HepG2 (cell line): ENCODE measurements around the gene TRIM8. TPM values are rescaled to one million over a fixed set of nuclear protein-coding genes. Genes with fewer than 3 reads are reported as not detected.

ENCODE experiments used
- CHD2 ChIP-seq: IDR thresholded peaks from 2 replicates; pipeline ENCODE4 v1.6.1; 2011; ENCODE audit warnings: low read depth, low read length, improper control_type of control experiment
- FOXP1 ChIP-seq, 2 experiments: fragments of 450-650 bp in 1 of 2; IDR thresholded peaks; 2 replicates each; pipeline ENCODE4 v1.6.1; 2017 to 2018; ENCODE audit warnings: antibody characterized with exemption in 1 of 2
- KDM2A ChIP-seq: sonication (generic); formaldehyde crosslinking; IDR thresholded peaks from 2 replicates; pipeline ENCODE4 v1.4.0; 2020; ENCODE audit warnings: low read depth, missing genetic modification reagents, borderline replicate concordance
- NFE2L2 ChIP-seq: fragments of 150-350 bp; IDR thresholded peaks from 2 replicates; pipeline ENCODE4 v1.6.1; 2014; ENCODE audit warnings: low read length
- PHF8 ChIP-seq: sonication (generic); formaldehyde crosslinking; IDR thresholded peaks from 2 replicates; pipeline ENCODE4 v1.5.0; 2020; ENCODE audit warnings: missing genetic modification reagents
- polyA plus RNA-seq, 8 experiments: library from polyadenylated mRNA; depleted of rRNA in 3 of 8; stranded (reverse) in 7 of 8; unstranded in 1 of 8; fragments of >200 nt; fragmentation: Illumina TruSeq in 4 of 8; extraction: Trizol in 4 of 8; gene quantifications; 2 replicates each; pipeline versions ENCODE4 v1.2.1 to v1.2.3, GENCODE V29; 2011 to 2016; ENCODE audit warnings: low read depth in 4 of 8, missing spikeins in 1 of 8, mixed read lengths in 1 of 8; ENCODE audit not compliant: insufficient read depth in 1 of 8
- total RNA-seq, 5 experiments: library from RNA; depleted of rRNA; stranded (reverse); fragments of >200 nt; fragmentation: Illumina TruSeq; extraction: Trizol; gene quantifications; 2 replicates each; pipeline ENCODE4 v1.2.3, GENCODE V29; 2016; ENCODE audit warnings: low read depth in 1 of 5
- TF ChIP-seq, protein P1 (sequence below): sonication (generic); formaldehyde crosslinking; IDR thresholded peaks from 2 replicates; pipeline ENCODE4 v1.4.0; 2020; ENCODE audit warnings: missing genetic modification reagents, mild to moderate bottlenecking, borderline replicate concordance
- TF ChIP-seq, protein P2 (sequence below): sonication (generic); formaldehyde crosslinking; IDR thresholded peaks from 2 replicates; pipeline ENCODE4 v1.8.0; 2022; ENCODE audit warnings: missing genetic modification reagents, mild to moderate bottlenecking, borderline replicate concordance

The TRIM8 gene
- total and polyA plus RNA-seq, 2 of the 13 experiments (the other 11 are each of a cell fraction or from before 2014, with no cell fraction given), result 38.9 to 66.5 TPM

DNA sequence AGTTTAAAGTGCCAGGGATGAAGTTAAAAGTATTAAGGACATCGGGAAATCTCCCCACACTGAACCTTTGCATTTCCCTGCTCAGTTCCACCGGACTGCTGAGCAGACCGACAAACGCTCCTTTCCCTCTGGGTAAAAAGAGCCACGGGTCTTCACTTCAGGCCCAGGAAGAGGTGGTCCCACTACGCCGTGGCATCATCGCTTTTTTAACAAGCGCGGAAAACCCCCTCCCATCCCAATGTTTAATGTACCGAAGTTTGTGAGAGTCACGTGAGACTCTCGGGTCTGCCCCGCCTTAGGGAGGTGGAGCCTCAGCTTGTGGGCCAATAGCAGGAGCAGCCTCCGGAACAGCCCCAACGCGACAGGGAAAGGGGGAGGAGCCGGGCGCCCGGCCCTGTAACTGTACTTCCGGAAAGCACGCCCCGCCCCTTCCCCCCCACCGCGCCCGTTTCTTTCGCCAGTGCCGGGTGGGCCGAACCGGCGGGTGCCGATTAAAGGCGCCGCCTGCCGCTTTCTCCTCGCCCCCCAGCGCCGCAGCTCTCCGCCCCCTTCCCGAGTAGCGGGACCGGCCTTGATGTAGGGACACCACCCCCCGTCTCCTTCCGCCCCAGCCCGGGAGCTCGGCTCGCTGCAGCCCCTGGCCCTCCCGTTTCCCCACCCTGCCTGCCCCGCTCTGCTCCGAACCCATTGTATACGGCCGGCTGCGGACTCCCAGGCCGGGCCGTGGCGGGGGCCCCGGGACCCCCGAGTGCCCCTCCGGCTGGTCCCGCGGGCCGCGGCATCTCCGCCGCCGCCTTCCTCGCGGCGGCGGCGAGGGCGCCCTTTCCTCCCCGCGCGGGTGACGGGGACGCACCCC lies 2.2 kb upstream of the TRIM8 start (continued):
- TF ChIP-seq, protein P1, sequence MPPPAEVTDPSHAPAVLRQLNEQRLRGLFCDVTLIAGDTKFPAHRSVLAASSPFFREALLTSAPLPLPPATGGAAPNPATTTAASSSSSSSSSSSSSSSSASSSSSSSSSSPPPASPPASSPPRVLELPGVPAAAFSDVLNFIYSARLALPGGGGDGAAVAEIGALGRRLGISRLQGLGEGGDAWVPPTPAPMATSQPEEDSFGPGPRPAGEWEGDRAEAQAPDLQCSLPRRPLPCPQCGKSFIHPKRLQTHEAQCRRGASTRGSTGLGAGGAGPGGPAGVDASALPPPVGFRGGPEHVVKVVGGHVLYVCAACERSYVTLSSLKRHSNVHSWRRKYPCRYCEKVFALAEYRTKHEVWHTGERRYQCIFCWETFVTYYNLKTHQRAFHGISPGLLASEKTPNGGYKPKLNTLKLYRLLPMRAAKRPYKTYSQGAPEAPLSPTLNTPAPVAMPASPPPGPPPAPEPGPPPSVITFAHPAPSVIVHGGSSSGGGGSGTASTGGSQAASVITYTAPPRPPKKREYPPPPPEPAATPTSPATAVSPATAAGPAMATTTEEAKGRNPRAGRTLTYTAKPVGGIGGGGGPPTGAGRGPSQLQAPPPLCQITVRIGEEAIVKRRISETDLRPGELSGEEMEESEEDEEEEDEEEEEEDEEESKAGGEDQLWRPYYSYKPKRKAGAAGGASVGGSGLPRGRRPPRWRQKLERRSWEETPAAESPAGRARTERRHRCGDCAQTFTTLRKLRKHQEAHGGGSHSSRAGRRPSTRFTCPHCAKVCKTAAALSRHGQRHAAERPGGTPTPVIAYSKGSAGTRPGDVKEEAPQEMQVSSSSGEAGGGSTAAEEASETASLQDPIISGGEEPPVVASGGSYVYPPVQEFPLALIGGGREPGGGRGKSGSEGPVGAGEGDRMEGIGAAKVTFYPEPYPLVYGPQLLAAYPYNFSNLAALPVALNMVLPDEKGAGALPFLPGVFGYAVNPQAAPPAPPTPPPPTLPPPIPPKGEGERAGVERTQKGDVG (CRISPR knock-in tag), result no peak
- TF ChIP-seq CHD2 (0 out of 2 replicates have a peak, but pooled peaks have one; percentile 10), NFE2L2 (no peak), KDM2A (CRISPR knock-in tag) (peak; percentile 77; the same call in 1 of the 2 replicates), PHF8 (CRISPR knock-in tag) (peak; percentile 66), FOXP1 (IDR thresholded peaks at IDR 0.05) (no peak), FOXP1 (CRISPR knock-in tag; IDR thresholded peaks at IDR 0.05) (peak; percentile 7; the same call in 1 of the 2 replicates)
- TF ChIP-seq, protein P2, sequence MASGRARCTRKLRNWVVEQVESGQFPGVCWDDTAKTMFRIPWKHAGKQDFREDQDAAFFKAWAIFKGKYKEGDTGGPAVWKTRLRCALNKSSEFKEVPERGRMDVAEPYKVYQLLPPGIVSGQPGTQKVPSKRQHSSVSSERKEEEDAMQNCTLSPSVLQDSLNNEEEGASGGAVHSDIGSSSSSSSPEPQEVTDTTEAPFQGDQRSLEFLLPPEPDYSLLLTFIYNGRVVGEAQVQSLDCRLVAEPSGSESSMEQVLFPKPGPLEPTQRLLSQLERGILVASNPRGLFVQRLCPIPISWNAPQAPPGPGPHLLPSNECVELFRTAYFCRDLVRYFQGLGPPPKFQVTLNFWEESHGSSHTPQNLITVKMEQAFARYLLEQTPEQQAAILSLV (CRISPR knock-in tag), result no peak
- TF ChIP-seq, all 625 proteins: peak for 173
